Astrocyte (in vitro differentiated cells and primary cell): ENCODE data around the gene GABBR2.

Source experiments
- EZH2 ChIP-seq: IDR thresholded peaks from 2 replicates; pipeline ENCODE4 v1.6.1; 2012; ENCODE audit warnings: mild to moderate bottlenecking, low read length, inconsistent platforms; ENCODE audit not compliant: insufficient read depth
- TF ChIP-seq, protein P1 (sequence below): IDR thresholded peaks from 2 replicates; pipeline ENCODE4 v1.5.1; 2011; ENCODE audit warnings: low read depth, mild to moderate bottlenecking, inconsistent platforms, low read length, moderate library complexity; ENCODE audit not compliant: insufficient read depth

DNA sequence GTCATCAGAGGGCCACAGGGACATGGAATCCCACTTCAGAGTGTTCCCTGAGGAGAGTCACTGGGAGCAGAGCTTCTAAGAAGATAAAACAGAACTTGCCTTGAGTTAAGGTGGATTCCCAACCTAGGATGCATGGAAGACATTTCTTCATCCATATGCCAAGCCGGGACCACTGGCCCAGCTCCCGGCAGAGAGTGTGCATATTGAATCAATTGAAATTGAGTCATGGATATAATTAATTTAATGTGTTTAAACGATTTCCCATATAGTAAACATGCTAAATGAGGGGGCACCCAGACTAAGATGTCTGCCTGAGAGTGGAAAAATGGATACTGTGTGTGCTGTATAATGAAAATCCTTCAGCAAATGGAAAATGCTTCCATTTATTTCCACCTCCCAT, 258.9 kb downstream of the GABBR2 start:
- TF ChIP-seq, protein P1, sequence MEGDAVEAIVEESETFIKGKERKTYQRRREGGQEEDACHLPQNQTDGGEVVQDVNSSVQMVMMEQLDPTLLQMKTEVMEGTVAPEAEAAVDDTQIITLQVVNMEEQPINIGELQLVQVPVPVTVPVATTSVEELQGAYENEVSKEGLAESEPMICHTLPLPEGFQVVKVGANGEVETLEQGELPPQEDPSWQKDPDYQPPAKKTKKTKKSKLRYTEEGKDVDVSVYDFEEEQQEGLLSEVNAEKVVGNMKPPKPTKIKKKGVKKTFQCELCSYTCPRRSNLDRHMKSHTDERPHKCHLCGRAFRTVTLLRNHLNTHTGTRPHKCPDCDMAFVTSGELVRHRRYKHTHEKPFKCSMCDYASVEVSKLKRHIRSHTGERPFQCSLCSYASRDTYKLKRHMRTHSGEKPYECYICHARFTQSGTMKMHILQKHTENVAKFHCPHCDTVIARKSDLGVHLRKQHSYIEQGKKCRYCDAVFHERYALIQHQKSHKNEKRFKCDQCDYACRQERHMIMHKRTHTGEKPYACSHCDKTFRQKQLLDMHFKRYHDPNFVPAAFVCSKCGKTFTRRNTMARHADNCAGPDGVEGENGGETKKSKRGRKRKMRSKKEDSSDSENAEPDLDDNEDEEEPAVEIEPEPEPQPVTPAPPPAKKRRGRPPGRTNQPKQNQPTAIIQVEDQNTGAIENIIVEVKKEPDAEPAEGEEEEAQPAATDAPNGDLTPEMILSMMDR = no peak
- no peak for TF ChIP-seq EZH2
